Panc1 (cell line): Measurements from ENCODE around the gene PDZD4. TPM values are rescaled to one million over a fixed set of nuclear protein-coding genes. Genes with fewer than 3 reads are reported as not detected.

Experiments used
- ATAC-seq: fragments of 200-7000 bp; cut with Tn5 transposase; 2 replicates; pipeline ENCODE4 v1.9.1; 2020; ENCODE audit warnings: mild to moderate bottlenecking, moderate library complexity
- BruUV-seq: library from RNA; stranded (reverse); fragments of 400-500 nt; replicated peaks from 2 replicates; lab custom pipeline; 2021; lab: Mats Ljungman, UMichigan
- CTCF ChIA-PET: fragments of 300-600 bp; sonication (Branson Sonifier 250); formaldehyde crosslinking; loops from one replicate; lab custom pipeline; 2022; ENCODE audit warnings: antibody characterized with exemption; lab: Charles Lee
- POLR2A ChIA-PET: fragments of 300-600 bp; sonication (Branson Sonifier 250); formaldehyde crosslinking; loops from one replicate; lab custom pipeline; 2022; ENCODE audit warnings: antibody characterized with exemption; lab: Charles Lee
- DNase-seq: peaks from one replicate; pipeline ENCODE4 v3.0.0-alpha.2; 2010; ENCODE audit warnings: low read depth, low spot score
- H3K27ac ChIP-seq: 2 replicates; pipeline ENCODE4 v1.5.1; 2011; ENCODE audit warnings: mild to moderate bottlenecking, low read length, inconsistent platforms
- H3K27me3 ChIP-seq: fragments of 200-500 bp; sonication (Bioruptor generic); 2 replicates; pipeline ENCODE4 v1.6.0; 2014; ENCODE audit warnings: low read length, inconsistent platforms; ENCODE audit not compliant: control insufficient read depth, insufficient read depth
- H3K36me3 ChIP-seq: fragments of 200-500 bp; sonication (Bioruptor generic); 2 replicates; pipeline ENCODE4 v1.5.1; 2014; ENCODE audit warnings: inconsistent platforms, mild to moderate bottlenecking, low read length, moderate library complexity; ENCODE audit not compliant: control insufficient read depth, insufficient read depth
- H3K4me1 ChIP-seq: 2 replicates; pipeline ENCODE4 v1.5.1; 2011; ENCODE audit warnings: inconsistent platforms, mild to moderate bottlenecking, low read length, moderate library complexity; ENCODE audit not compliant: control insufficient read depth, insufficient read depth
- H3K4me3 ChIP-seq, 2 experiments: 2 replicates each; pipeline ENCODE4 v1.5.1; 2011 to 2012; ENCODE audit warnings: low read depth in 2 of 2, low read length in 2 of 2, mild to moderate bottlenecking in 2 of 2, inconsistent platforms in 1 of 2, moderate library complexity in 1 of 2
- H3K9me3 ChIP-seq: fragments of 200-500 bp; sonication (Bioruptor generic); 2 replicates; pipeline ENCODE4 v1.5.1; 2014; ENCODE audit warnings: low read depth, mild to moderate bottlenecking, inconsistent platforms, low read length, moderate library complexity; ENCODE audit not compliant: control insufficient read depth, insufficient read depth
- POLR2AphosphoS5 ChIP-seq: IDR thresholded peaks from 2 replicates; pipeline ENCODE4 v1.6.1; 2012; ENCODE audit warnings: mild to moderate bottlenecking, low read depth, low read length, moderate library complexity
- SIN3A ChIP-seq: IDR thresholded peaks from 2 replicates; pipeline ENCODE4 v1.6.1; 2012; ENCODE audit warnings: low read depth, mild to moderate bottlenecking, low read length, moderate library complexity, borderline replicate concordance; ENCODE audit not compliant: insufficient read depth
- TCF7L2 ChIP-seq: IDR thresholded peaks from 2 replicates; pipeline ENCODE4 v1.6.1; 2011; ENCODE audit warnings: mild to moderate bottlenecking, low read depth, low read length, inconsistent platforms
- in situ Hi-C: cut with HindIII; loops from 2 replicates; pipeline ENCODE4 v1.10.0; 2016; ENCODE audit warnings: low sequenced_read_pairs, low pct_unique_long_range_greater_than_20kb
- intact Hi-C: fragments of 100-400 bp; cut with micrococcal nuclease; formaldehyde crosslinking; loops from one replicate; pipeline ENCODE4 v1.10.0; 2022; ENCODE audit not compliant: unreplicated experiment
- total RNA-seq: library from RNA; stranded (reverse); gene quantifications from one replicate; pipeline ENCODE4 v1.2.1, GENCODE V29; 2021; ENCODE audit not compliant: unreplicated experiment
- TF ChIP-seq, protein P1 (sequence below), 2 experiments: IDR thresholded peaks; 2 replicates each; pipeline ENCODE4 v1.6.1; 2011 to 2012; ENCODE audit warnings: low read depth in 2 of 2, control low read depth in 1 of 2, low read length in 1 of 2, mild to moderate bottlenecking in 1 of 2, moderate library complexity in 1 of 2; ENCODE audit not compliant: insufficient read depth in 1 of 2
- TF ChIP-seq, protein P2 (sequence below): fragments of 450-650 bp; IDR thresholded peaks from 2 replicates; pipeline ENCODE4 v1.5.1; 2017; ENCODE audit warnings: mild to moderate bottlenecking

Gene PDZD4
- total RNA-seq, 1 experiment from 2014 or later: 37.2 TPM

DNA sequence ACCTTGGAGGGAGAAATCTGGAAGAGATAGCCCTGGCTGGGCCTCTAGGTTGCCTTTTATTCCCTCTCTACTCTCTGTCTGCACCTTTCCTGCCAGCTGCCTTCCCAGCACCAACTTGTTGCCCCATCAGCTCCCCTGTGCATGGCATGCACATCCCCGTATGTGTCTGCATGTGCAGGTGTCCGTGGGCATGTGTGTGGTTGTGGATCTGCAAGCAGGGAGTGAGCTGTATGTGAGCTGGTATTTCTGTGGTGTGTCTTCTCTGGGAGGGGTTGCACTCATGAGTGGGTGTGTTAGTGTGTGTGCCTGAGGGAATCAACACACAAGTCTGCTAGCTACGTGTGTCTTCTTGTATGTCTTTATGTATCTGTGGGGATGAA lies 45.8 kb upstream of the PDZD4 start:
- ChIA-PET POLR2A (interaction anchor here (0.5 to 0.7 kb wide), 2 partner anchors 14 to 15 kb away, joined by 4 to 6 read pairs; no protein-coding TSS in a partner anchor), CTCF (interaction anchor here (0.6 kb wide), 1 partner anchor 35 kb away, joined by 5 read pairs; no protein-coding TSS in a partner anchor)
- no peaks in the 10 kb centered on the region for H3K9me3 ChIP-seq
- no peaks in the 10 kb centered on the region; the same call in 1 of the 2 replicates for H3K36me3 ChIP-seq
- intact Hi-C loops: no loop called here
- no TSS peak for BruUV-seq
- peaks cover 48% of the 10 kb centered on the region for H3K4me1 ChIP-seq
- no peaks in the 10 kb centered on the region for H3K27me3 ChIP-seq
- ATAC-seq (no peak; the same call in 1 of the 2 replicates), DNase-seq (no peak)
- TF ChIP-seq, protein P1, sequence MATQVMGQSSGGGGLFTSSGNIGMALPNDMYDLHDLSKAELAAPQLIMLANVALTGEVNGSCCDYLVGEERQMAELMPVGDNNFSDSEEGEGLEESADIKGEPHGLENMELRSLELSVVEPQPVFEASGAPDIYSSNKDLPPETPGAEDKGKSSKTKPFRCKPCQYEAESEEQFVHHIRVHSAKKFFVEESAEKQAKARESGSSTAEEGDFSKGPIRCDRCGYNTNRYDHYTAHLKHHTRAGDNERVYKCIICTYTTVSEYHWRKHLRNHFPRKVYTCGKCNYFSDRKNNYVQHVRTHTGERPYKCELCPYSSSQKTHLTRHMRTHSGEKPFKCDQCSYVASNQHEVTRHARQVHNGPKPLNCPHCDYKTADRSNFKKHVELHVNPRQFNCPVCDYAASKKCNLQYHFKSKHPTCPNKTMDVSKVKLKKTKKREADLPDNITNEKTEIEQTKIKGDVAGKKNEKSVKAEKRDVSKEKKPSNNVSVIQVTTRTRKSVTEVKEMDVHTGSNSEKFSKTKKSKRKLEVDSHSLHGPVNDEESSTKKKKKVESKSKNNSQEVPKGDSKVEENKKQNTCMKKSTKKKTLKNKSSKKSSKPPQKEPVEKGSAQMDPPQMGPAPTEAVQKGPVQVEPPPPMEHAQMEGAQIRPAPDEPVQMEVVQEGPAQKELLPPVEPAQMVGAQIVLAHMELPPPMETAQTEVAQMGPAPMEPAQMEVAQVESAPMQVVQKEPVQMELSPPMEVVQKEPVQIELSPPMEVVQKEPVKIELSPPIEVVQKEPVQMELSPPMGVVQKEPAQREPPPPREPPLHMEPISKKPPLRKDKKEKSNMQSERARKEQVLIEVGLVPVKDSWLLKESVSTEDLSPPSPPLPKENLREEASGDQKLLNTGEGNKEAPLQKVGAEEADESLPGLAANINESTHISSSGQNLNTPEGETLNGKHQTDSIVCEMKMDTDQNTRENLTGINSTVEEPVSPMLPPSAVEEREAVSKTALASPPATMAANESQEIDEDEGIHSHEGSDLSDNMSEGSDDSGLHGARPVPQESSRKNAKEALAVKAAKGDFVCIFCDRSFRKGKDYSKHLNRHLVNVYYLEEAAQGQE (IDR thresholded peaks at IDR 0.05; ENCODE audit: insufficient read depth in 1 of 2, low read depth in 2 of 2, low read length in 1 of 2): peak in 1 of 2 experiments; percentile 66; a peak in 1 of 4 replicates
- no peak; the same call in 1 of the 2 replicates for TF ChIP-seq POLR2AphosphoS5
- no peak for TF ChIP-seq SIN3A
- H3K27ac ChIP-seq: no peak overlapping the region
- H3K4me3 ChIP-seq: no peak overlapping the region
- in situ Hi-C loops: no loop called here

DNA sequence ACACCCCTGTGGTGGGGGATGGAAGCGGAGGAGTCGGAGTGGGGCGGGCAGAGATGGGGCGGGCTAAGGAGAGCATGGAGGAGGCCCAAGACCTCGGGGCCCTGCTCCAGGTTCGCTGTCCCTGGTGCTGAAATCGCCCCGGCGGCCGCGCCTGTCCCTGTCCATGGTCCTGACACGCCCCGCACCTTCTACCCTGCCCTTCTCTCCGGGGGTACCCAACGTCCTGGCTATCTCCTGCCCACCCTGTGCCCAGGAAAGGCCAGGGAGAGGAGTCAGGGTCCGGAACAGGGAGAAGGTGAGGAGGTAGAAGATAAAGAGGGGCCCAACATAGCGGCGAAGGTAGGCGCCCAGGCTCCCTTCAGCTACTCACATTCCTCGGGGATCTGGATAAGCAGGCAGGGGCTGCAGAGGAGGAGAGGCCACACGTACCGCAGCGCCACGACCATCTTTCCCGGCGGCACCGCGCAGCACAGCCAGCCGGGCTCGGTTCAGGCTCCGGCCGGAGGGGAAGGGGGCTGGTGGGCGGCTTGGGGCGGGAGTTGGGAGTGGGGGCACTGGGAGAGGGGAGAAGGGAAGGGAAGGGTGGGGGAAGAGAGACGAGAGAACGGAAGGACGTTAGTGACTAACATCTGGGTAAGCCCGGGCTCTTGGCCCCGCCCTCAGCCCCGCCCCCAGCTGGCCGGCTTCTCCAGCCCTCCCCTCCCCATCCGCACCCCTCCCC lies 45.2 kb upstream of the PDZD4 start:
- Histone ChIP-seq H3K36me3 (no peaks in the 10 kb centered on the region; the same call in 1 of the 2 replicates), H3K27me3 (no peaks in the 10 kb centered on the region), H3K4me1 (peaks cover 42% of the 10 kb centered on the region), H3K27ac (no peak overlapping the region), H3K9me3 (no peaks in the 10 kb centered on the region), H3K4me3 (no peak overlapping the region)
- in situ Hi-C loops (no loop called here), intact Hi-C loops (no loop called here)
- ChIA-PET POLR2A (interaction anchor here (0.5 to 0.7 kb wide), 2 partner anchors 15 kb away, joined by 4 to 6 read pairs; no protein-coding TSS in a partner anchor), CTCF (interaction anchor here (0.6 kb wide), 1 partner anchor 35 kb away, joined by 5 read pairs; no protein-coding TSS in a partner anchor)
- no TSS peak for BruUV-seq
- TF ChIP-seq POLR2AphosphoS5 (peak; percentile 37; the same call in 1 of the 2 replicates), SIN3A (peak; percentile 99), TCF7L2 (no peak)
- TF ChIP-seq, protein P1 (IDR thresholded peaks at IDR 0.05; ENCODE audit: insufficient read depth in 1 of 2, low read depth in 2 of 2, low read length in 1 of 2): peak in 1 of 2 experiments; percentile 100; a peak in 2 of 4 replicates
- TF ChIP-seq, protein P2, sequence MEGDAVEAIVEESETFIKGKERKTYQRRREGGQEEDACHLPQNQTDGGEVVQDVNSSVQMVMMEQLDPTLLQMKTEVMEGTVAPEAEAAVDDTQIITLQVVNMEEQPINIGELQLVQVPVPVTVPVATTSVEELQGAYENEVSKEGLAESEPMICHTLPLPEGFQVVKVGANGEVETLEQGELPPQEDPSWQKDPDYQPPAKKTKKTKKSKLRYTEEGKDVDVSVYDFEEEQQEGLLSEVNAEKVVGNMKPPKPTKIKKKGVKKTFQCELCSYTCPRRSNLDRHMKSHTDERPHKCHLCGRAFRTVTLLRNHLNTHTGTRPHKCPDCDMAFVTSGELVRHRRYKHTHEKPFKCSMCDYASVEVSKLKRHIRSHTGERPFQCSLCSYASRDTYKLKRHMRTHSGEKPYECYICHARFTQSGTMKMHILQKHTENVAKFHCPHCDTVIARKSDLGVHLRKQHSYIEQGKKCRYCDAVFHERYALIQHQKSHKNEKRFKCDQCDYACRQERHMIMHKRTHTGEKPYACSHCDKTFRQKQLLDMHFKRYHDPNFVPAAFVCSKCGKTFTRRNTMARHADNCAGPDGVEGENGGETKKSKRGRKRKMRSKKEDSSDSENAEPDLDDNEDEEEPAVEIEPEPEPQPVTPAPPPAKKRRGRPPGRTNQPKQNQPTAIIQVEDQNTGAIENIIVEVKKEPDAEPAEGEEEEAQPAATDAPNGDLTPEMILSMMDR: no peak
- ATAC-seq: peak; percentile 4; the same call in 1 of the 2 replicates
- DNase-seq: no peak
